HEK293 (cell line): ENCODE measurements around the gene LYPD6B.

Source experiments
- CTCF ChIA-PET: fragments of 350-600 bp; formaldehyde crosslinking; extraction: SDS; loops from one replicate; lab custom pipeline; 2021; ENCODE audit warnings: antibody characterized with exemption; lab: Yijun Ruan, JAX
- POLR2A ChIA-PET: fragments of 300-600 bp; formaldehyde crosslinking; extraction: SDS; loops from one replicate; lab custom pipeline; 2020; ENCODE audit warnings: antibody characterized with exemption, inconsistent platforms; lab: Yijun Ruan, JAX
- H3K27ac ChIP-seq: fragments of 200-500 bp; sonication (Bioruptor generic); 2 replicates; pipeline ENCODE4 v1.5.1; 2014; ENCODE audit warnings: low read depth, low read length, control low read depth, inconsistent platforms; ENCODE audit errors: extremely low read depth
- H3K36me3 ChIP-seq, 2 experiments: fragments of 200-500 bp in 1 of 2; sonication (Bioruptor generic) in 1 of 2; 1 replicate in 1 of 2; 2 replicates in 1 of 2; pipeline ENCODE4 v1.5.1; 2014 to 2017; ENCODE audit warnings: inconsistent platforms in 2 of 2, low read length in 2 of 2; ENCODE audit not compliant: control insufficient read depth in 2 of 2, insufficient read depth in 1 of 2
- H3K4me1 ChIP-seq: fragments of 200-500 bp; sonication (Bioruptor generic); 2 replicates; pipeline ENCODE4 v1.5.1; 2014; ENCODE audit warnings: mild to moderate bottlenecking, low read length, inconsistent platforms; ENCODE audit not compliant: control insufficient read depth, insufficient read depth
- H3K4me3 ChIP-seq: 2 replicates; pipeline ENCODE4 v1.5.1; 2011; ENCODE audit warnings: low read depth, mild to moderate bottlenecking, control low read depth, low read length, moderate library complexity
- H3K9me3 ChIP-seq: fragments of 200-500 bp; sonication (Bioruptor generic); 2 replicates; pipeline ENCODE4 v1.5.1; 2014; ENCODE audit warnings: low read depth, low read length, inconsistent platforms; ENCODE audit not compliant: control insufficient read depth, insufficient read depth
- AEBP2 ChIP-seq: fragments of 450-650 bp; formaldehyde crosslinking; IDR thresholded peaks from 2 replicates; pipeline ENCODE4 v1.5.1; 2016; ENCODE audit warnings: missing biosample characterization, missing genetic modification characterization, borderline replicate concordance
- BCL11B ChIP-seq: fragments of 450-650 bp; formaldehyde crosslinking; IDR thresholded peaks from 2 replicates; pipeline ENCODE4 v1.5.1; 2016; ENCODE audit warnings: low read depth, missing biosample characterization, missing genetic modification characterization
- HOXD13 ChIP-seq: sonication (generic); formaldehyde crosslinking; IDR thresholded peaks from 2 replicates; pipeline ENCODE4 v1.8.0; 2022; ENCODE audit warnings: missing genetic modification reagents, borderline replicate concordance
- MYNN ChIP-seq: fragments of 450-650 bp; formaldehyde crosslinking; IDR thresholded peaks from 2 replicates; pipeline ENCODE4 v1.5.1; 2016; ENCODE audit warnings: missing biosample characterization, missing genetic modification characterization, borderline replicate concordance
- SP2 ChIP-seq: fragments of 450-650 bp; formaldehyde crosslinking; IDR thresholded peaks from 2 replicates; pipeline ENCODE4 v1.5.1; 2016; ENCODE audit warnings: missing biosample characterization, missing genetic modification characterization
- YY1 ChIP-seq: fragments of 450-650 bp; formaldehyde crosslinking; IDR thresholded peaks from 2 replicates; pipeline ENCODE4 v1.5.1; 2018; ENCODE audit warnings: missing biosample characterization, missing genetic modification characterization
- ZBTB11 ChIP-seq: fragments of 450-650 bp; formaldehyde crosslinking; conservative IDR thresholded peaks from 2 replicates; pipeline ENCODE4 v1.5.1; 2016; ENCODE audit warnings: low read depth, missing biosample characterization, missing genetic modification characterization
- ZNF138 ChIP-seq: fragments of 450-650 bp; formaldehyde crosslinking; IDR thresholded peaks from 2 replicates; pipeline ENCODE4 v1.5.1; 2016; ENCODE audit warnings: missing biosample characterization, missing genetic modification characterization, borderline replicate concordance
- ZNF174 ChIP-seq: fragments of 450-650 bp; formaldehyde crosslinking; IDR thresholded peaks from 2 replicates; pipeline ENCODE4 v1.5.0; 2017; ENCODE audit warnings: missing biosample characterization, mild to moderate bottlenecking, missing genetic modification characterization
- ZNF302 ChIP-seq: fragments of 450-650 bp; formaldehyde crosslinking; IDR thresholded peaks from 2 replicates; pipeline ENCODE4 v1.5.1; 2016; ENCODE audit warnings: missing biosample characterization, missing genetic modification characterization, low read depth
- ZNF362 ChIP-seq: fragments of 450-650 bp; formaldehyde crosslinking; IDR thresholded peaks from 2 replicates; pipeline ENCODE4 v1.5.1; 2016; ENCODE audit warnings: missing biosample characterization, missing genetic modification characterization
- ZNF488 ChIP-seq: fragments of 450-650 bp; formaldehyde crosslinking; IDR thresholded peaks from 2 replicates; pipeline ENCODE4 v1.5.1; 2016; ENCODE audit warnings: missing biosample characterization, missing genetic modification characterization
- ZNF501 ChIP-seq: fragments of 450-650 bp; formaldehyde crosslinking; IDR thresholded peaks from 2 replicates; pipeline ENCODE4 v1.5.1; 2016; ENCODE audit warnings: missing biosample characterization, missing genetic modification characterization
- ZNF561 ChIP-seq: fragments of 450-650 bp; IDR thresholded peaks from 2 replicates; pipeline ENCODE4 v1.5.1; 2018; ENCODE audit warnings: missing biosample characterization, missing genetic modification characterization, borderline replicate concordance
- ZNF585B ChIP-seq: fragments of 450-650 bp; formaldehyde crosslinking; IDR thresholded peaks from 2 replicates; pipeline ENCODE4 v1.5.1; 2016; ENCODE audit warnings: missing biosample characterization, missing genetic modification characterization
- ZNF623 ChIP-seq: fragments of 450-650 bp; formaldehyde crosslinking; IDR thresholded peaks from 2 replicates; pipeline ENCODE4 v1.5.1; 2016; ENCODE audit warnings: missing biosample characterization, missing genetic modification characterization
- ZNF639 ChIP-seq: fragments of 450-650 bp; formaldehyde crosslinking; IDR thresholded peaks from 2 replicates; pipeline ENCODE4 v1.5.1; 2016; ENCODE audit warnings: missing biosample characterization, missing genetic modification characterization
- ZNF654 ChIP-seq: fragments of 450-650 bp; formaldehyde crosslinking; IDR thresholded peaks from 2 replicates; pipeline ENCODE4 v1.5.1; 2016; ENCODE audit warnings: low read depth, missing biosample characterization, missing genetic modification characterization
- ZNF704 ChIP-seq: fragments of 450-650 bp; formaldehyde crosslinking; IDR thresholded peaks from 2 replicates; pipeline ENCODE4 v1.5.1; 2016; ENCODE audit warnings: missing biosample characterization, missing genetic modification characterization

LYPD6B gene

GRCh38 chr2:149132339-149132738 lies 93.8 kb downstream of the LYPD6B start:
- H3K4me1 ChIP-seq: peaks cover 8% of the 10 kb centered on the region
- TF ChIP-seq AEBP2 (tag by site-specific recombination): no peak
- TF ChIP-seq ZBTB11: no peak
- no peak for TF ChIP-seq HOXD13
- TF ChIP-seq ZNF704 (tag by site-specific recombination): no peak
- TF ChIP-seq ZNF174 (tag by site-specific recombination): no peak
- no peak for TF ChIP-seq ZNF362 (tag by site-specific recombination)
- TF ChIP-seq ZNF302 (tag by site-specific recombination): no peak
- no peak for TF ChIP-seq ZNF585B (tag by site-specific recombination)
- no peak for TF ChIP-seq ZNF561
- H3K27ac ChIP-seq: no peak overlapping the region
- no peaks in the 10 kb centered on the region for H3K9me3 ChIP-seq
- ChIA-PET CTCF (no interaction called here), POLR2A (no interaction called here)
- no peaks in the 10 kb centered on the region for H3K36me3 ChIP-seq
- no peak overlapping the region for H3K4me3 ChIP-seq

GRCh38 chr2:149132901-149133300 lies 94.4 kb downstream of the LYPD6B start:
- no peak overlapping the region for H3K4me3 ChIP-seq
- ChIA-PET POLR2A (no interaction called here), CTCF (no interaction called here)
- TF ChIP-seq ZNF639 (tag by site-specific recombination) (no peak), ZNF501 (tag by site-specific recombination) (no peak), MYNN (tag by site-specific recombination) (no peak), ZNF623 (no peak), ZNF138 (tag by site-specific recombination) (no peak), ZNF488 (tag by site-specific recombination) (no peak), BCL11B (tag by site-specific recombination) (no peak), ZNF654 (tag by site-specific recombination) (no peak), SP2 (tag by site-specific recombination) (no peak), YY1 (tag by site-specific recombination) (no peak)
- TF ChIP-seq, all 188 proteins: peak for 0
- Histone ChIP-seq H3K36me3 (no peaks in the 10 kb centered on the region), H3K27ac (no peak overlapping the region), H3K4me1 (peaks cover 8% of the 10 kb centered on the region), H3K9me3 (no peaks in the 10 kb centered on the region)
